Measurements from ENCODE around the gene ARL2BP.

The ARL2BP gene

GRCh38 chr16:57224651-57225335 lies 20.3 kb upstream of the ARL2BP start:
- ChIA-PET CTCF (interaction anchor here (1.4 to 1.7 kb wide), 2 partner anchors 8 to 18 kb away, joined by 3 to 4 read pairs; no protein-coding TSS in a partner anchor), POLR2A (no interaction called here)
- DNase-seq (ENCODE audit: low read depth, low spot score): no peak
- no peak for TF ChIP-seq CTCF (IDR thresholded peaks at IDR 0.05; ENCODE audit: insufficient read depth, low read length, missing control alignments)
- H3K4me3 ChIP-seq (ENCODE audit: low read depth, low read length): no peak overlapping the region

DNA sequence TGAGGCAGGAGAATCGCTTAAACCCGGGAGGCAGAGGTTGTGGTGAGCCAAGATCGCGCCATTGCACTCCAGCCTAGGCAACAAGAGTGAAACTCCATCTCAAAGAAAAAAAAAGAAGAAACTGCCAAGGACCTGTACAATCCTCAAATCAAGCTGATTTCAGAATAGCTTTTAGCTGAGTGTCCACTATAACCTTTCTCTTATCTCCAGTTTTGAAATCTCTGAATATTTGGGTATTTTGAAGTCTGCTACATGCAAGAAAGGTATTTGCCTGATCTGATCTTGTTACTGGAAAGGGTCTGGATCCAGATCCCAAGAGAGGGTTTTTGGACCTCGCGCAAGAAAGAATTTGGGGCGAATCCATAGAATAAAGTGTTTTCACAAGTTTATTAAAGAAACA lies 19.1 kb upstream of the ARL2BP start:
- no peak for TF ChIP-seq CTCF (IDR thresholded peaks at IDR 0.05; ENCODE audit: insufficient read depth, low read length, missing control alignments)
- POLR2A ChIA-PET: interaction anchor here (1.5 kb wide), 1 partner anchor 15 kb away, joined by 4 read pairs; no protein-coding TSS in a partner anchor
- no peak overlapping the region for H3K4me3 ChIP-seq (ENCODE audit: low read depth, low read length)
- DNase-seq (ENCODE audit: low read depth, low spot score): no peak
- CTCF ChIA-PET: no interaction called here

- H3K4me3 ChIP-seq (ENCODE audit: low read depth, low read length): no peak overlapping the region
- ChIA-PET POLR2A (interaction anchor here (1.5 kb wide), 1 partner anchor 15 kb away, joined by 4 read pairs; no protein-coding TSS in a partner anchor), CTCF (no interaction called here)
- DNase-seq (ENCODE audit: low read depth, low spot score): no peak
- no peak for TF ChIP-seq CTCF (IDR thresholded peaks at IDR 0.05; ENCODE audit: insufficient read depth, low read length, missing control alignments)
Observed at GRCh38 chr16:57226701-57227621, 18.1 kb upstream of the ARL2BP start.

- DNase-seq (ENCODE audit: low read depth, low spot score): no peak
- no peak for TF ChIP-seq CTCF (IDR thresholded peaks at IDR 0.05; ENCODE audit: insufficient read depth, low read length, missing control alignments)
- ChIA-PET POLR2A (no interaction called here), CTCF (no interaction called here)
- no peak overlapping the region for H3K4me3 ChIP-seq (ENCODE audit: low read depth, low read length)
Observed at GRCh38 chr16:57229079-57229478, 16.0 kb upstream of the ARL2BP start.

DNA sequence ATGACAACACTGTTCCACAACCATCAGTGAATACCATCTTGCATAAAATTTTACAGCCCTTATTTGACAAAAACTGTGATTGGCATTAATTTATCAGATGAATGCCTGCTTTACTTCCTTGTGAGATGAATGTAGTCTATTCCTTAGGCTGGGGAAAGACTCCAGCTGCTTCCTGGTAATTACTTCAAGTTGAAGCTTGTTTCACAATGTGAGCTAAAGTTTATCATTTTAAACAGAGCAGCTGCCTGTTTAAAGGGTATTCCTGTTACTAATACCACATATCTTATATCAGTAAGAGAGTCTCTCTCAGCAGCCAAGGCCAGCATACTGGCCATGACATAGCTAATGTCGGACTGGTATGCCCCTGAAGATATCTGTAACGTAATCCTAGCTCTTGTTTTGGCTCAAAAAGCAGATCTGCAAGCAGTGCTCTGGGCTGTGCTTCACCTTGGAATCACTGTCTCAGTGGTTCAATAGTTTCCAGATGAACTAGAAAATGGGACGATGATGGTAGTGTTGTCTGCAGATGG lies 13.2 kb upstream of the ARL2BP start:
- CTCF ChIA-PET: interaction anchor here (0.8 to 1.5 kb wide), 2 partner anchors 8 to 10 kb away, joined by 4 read pairs; no protein-coding TSS in a partner anchor
- TF ChIP-seq CTCF (IDR thresholded peaks at IDR 0.05; ENCODE audit: insufficient read depth, low read length, missing control alignments): no peak
- POLR2A ChIA-PET: interaction anchor here (0.6 kb wide), 1 partner anchor 148 kb away, joined by 3 read pairs; no protein-coding TSS in a partner anchor
- no peak overlapping the region for H3K4me3 ChIP-seq (ENCODE audit: low read depth, low read length)
- no peak for DNase-seq (ENCODE audit: low read depth, low spot score)
